Prostate gland (tissue), 2 donors: ENCODE measurements around the gene CTNNA3. TPM values are rescaled to one million over a fixed set of nuclear protein-coding genes. Genes with fewer than 3 reads are reported as not detected.
A peak's percentile ranks its signal among the peaks of the same experiment; 100 is the strongest.

Source experiments
- DNase-seq: peaks from one replicate; pipeline ENCODE4 v3.0.0-alpha.2; 2019; ENCODE audit warnings: low spot score
- H3K27ac ChIP-seq, 2 donors: fragments of 200-600 bp; sonication (generic); 2 replicates each; pipeline ENCODE4 v1.5.1; 2017 to 2019
- H3K27me3 ChIP-seq: fragments of 200-600 bp; sonication (generic); replicated peaks from 2 replicates; pipeline ENCODE4 v1.5.1; 2019; ENCODE audit not compliant: insufficient read depth
- H3K36me3 ChIP-seq, 2 donors: fragments of 200-600 bp; sonication (generic); 1 replicate in 1 of 2; 2 replicates in 1 of 2; pipeline versions ENCODE4 v1.5.1 to v1.8.1; 2017 to 2019
- H3K4me1 ChIP-seq: fragments of 200-600 bp; sonication (generic); replicated peaks from 2 replicates; pipeline ENCODE4 v1.5.1; 2019
- H3K4me3 ChIP-seq, 2 donors: fragments of 200-600 bp; sonication (generic); 2 replicates each; pipeline ENCODE4 v1.5.1; 2017 to 2019
- H3K9me3 ChIP-seq: fragments of 200-600 bp; sonication (generic); 2 replicates; pipeline ENCODE4 v1.5.1; 2017
- CTCF ChIP-seq, 4 experiments: fragments of 200-600 bp in 2 of 4; fragments of 450-650 bp in 2 of 4; sonication (generic) in 2 of 4; IDR thresholded peaks; 1 replicate in 3 of 4; 2 replicates in 1 of 4; pipeline ENCODE4 v1.5.1; 2016 to 2019; ENCODE audit warnings: antibody characterized with exemption in 4 of 4, mild to moderate bottlenecking in 2 of 4, moderate library complexity in 2 of 4
- POLR2A ChIP-seq: fragments of 450-650 bp; IDR thresholded peaks from one replicate; pipeline ENCODE4 v1.6.1; 2016; ENCODE audit warnings: antibody characterized with exemption, mild to moderate bottlenecking
- POLR2AphosphoS5 ChIP-seq: sonication (generic); formaldehyde crosslinking; IDR thresholded peaks from one replicate; pipeline ENCODE4 v1.6.1; 2017; ENCODE audit warnings: antibody characterized with exemption
- WGBS: methylation state at CpG from one replicate; pipeline ENCODE4 v1.1.5; 2018; 5-methylcytosine and 5-hydroxymethylcytosine counted together
- intact Hi-C: fragments of 100-400 bp; cut with DNase I; formaldehyde crosslinking; loops from one replicate; pipeline ENCODE4 v1.14.2; 2022
- total RNA-seq, 2 donors: library from RNA; depleted of rRNA; stranded (reverse); fragments of >200 nt; gene quantifications; one replicate each; pipeline ENCODE4 v1.1.0, GENCODE V29; 2016

CTNNA3 gene
- total RNA-seq, 2 donors from 2014 or later, result 0.27 to 7.2 TPM

GRCh38 chr10:66671562-66671961 is 1024.4 kb downstream of the CTNNA3 start:
- Histone ChIP-seq H3K36me3 (no peaks in the 10 kb centered on the region), H3K9me3 (no peaks in the 10 kb centered on the region), H3K4me1 (no peaks in the 10 kb centered on the region), H3K27ac (no peak overlapping the region), H3K27me3 (no peaks in the 10 kb centered on the region), H3K4me3 (no peak overlapping the region)
- 58% methylated on average over 1 of the region's 1 CpG for WGBS
- intact Hi-C loops, result no loop called here
- no peak for TF ChIP-seq CTCF (IDR thresholded peaks at IDR 0.05)
- no peak for TF ChIP-seq POLR2A
- TF ChIP-seq POLR2AphosphoS5, result no peak
- no peak for DNase-seq

GRCh38 chr10:66671064-66671463 is 1024.9 kb downstream of the CTNNA3 start:
- no peaks in the 10 kb centered on the region for H3K36me3 ChIP-seq
- WGBS, result 53% methylated on average over 1 of the region's 1 CpG
- no peaks in the 10 kb centered on the region for H3K9me3 ChIP-seq
- H3K4me3 ChIP-seq, result no peak overlapping the region
- H3K27ac ChIP-seq, result no peak overlapping the region
- no peak for DNase-seq
- no peaks in the 10 kb centered on the region for H3K27me3 ChIP-seq
- TF ChIP-seq POLR2A (no peak), CTCF (IDR thresholded peaks at IDR 0.05) (no peak), POLR2AphosphoS5 (no peak)
- no peaks in the 10 kb centered on the region for H3K4me1 ChIP-seq
- intact Hi-C loops, result no loop called here

GRCh38 chr10:66656499-66656898 is 1039.5 kb downstream of the CTNNA3 start:
- Histone ChIP-seq H3K27ac (no peak overlapping the region), H3K36me3 (no peaks in the 10 kb centered on the region), H3K27me3 (no peaks in the 10 kb centered on the region), H3K4me1 (no peaks in the 10 kb centered on the region), H3K9me3 (no peaks in the 10 kb centered on the region), H3K4me3 (no peak overlapping the region)
- DNase-seq, result no peak
- TF ChIP-seq CTCF (IDR thresholded peaks at IDR 0.05) (no peak), POLR2AphosphoS5 (peak; percentile 52)
- intact Hi-C loops, result no loop called here

- Histone ChIP-seq H3K9me3 (no peaks in the 10 kb centered on the region), H3K4me3 (no peak overlapping the region), H3K27me3 (no peaks in the 10 kb centered on the region), H3K4me1 (no peaks in the 10 kb centered on the region), H3K36me3 (no peaks in the 10 kb centered on the region), H3K27ac (no peak overlapping the region)
- WGBS, result 44% methylated on average over 1 of the region's 1 CpG
- intact Hi-C loops, result no loop called here
- TF ChIP-seq POLR2AphosphoS5 (no peak), CTCF (IDR thresholded peaks at IDR 0.05) (no peak), POLR2A (no peak)
- DNase-seq, result no peak
Observed at GRCh38 chr10:66654861-66655260, 1041.1 kb downstream of the CTNNA3 start.

- no peaks in the 10 kb centered on the region for H3K4me1 ChIP-seq
- no peak overlapping the region for H3K27ac ChIP-seq
- no peaks in the 10 kb centered on the region for H3K27me3 ChIP-seq
- WGBS, result 95% methylated on average over 11 of the region's 30 CpGs
- no peak for TF ChIP-seq CTCF (IDR thresholded peaks at IDR 0.05)
- no peak for TF ChIP-seq POLR2A
- no peak for TF ChIP-seq POLR2AphosphoS5
- intact Hi-C loops, result no loop called here
- H3K9me3 ChIP-seq, result no peaks in the 10 kb centered on the region
- no peak overlapping the region for H3K4me3 ChIP-seq
- no peaks in the 10 kb centered on the region for H3K36me3 ChIP-seq
- DNase-seq, result no peak
Observed at GRCh38 chr10:66651308-66652082, 1044.5 kb downstream of the CTNNA3 start.
